Stimulated activated CD8-positive, alpha-beta memory T cell treated with anti-CD3 and anti-CD28 coated beads, Interleukin-7, amount 100 ng/mL, for 24 hours (primary cell): ENCODE data around the gene PBRM1.
A peak's percentile ranks its signal among the peaks of the same experiment; 100 is the strongest.
"Not testable (repeated sequence)": the region's sequence is repeated elsewhere in the genome, so short reads cannot be mapped to it uniquely, and the experiment has no call there.

Source experiments
- DNase-seq: peaks from one replicate; pipeline ENCODE4 v3.0.0-alpha.2; 2020; ENCODE audit warnings: low read depth

PBRM1 gene

GRCh38 chr3:52685709-52686691 is at the start of gene PBRM1, which contains the start of gene GNL3:
TSS of gene PBRM1 (minus strand) at chr3:52685913.
TSS of gene GNL3 (plus strand) at chr3:52686032. CDS start at chr3:52686093, 61 bp downstream.
- peak; percentile 79 for DNase-seq

GRCh38 chr3:52733256-52733891 is 47.7 kb upstream of the PBRM1 start:
- DNase-seq = no peak

GRCh38 chr3:52731590-52731989 is 45.9 kb upstream of the PBRM1 start:
- no peak for DNase-seq

- no peak for DNase-seq
These were observed 45.0 kb upstream of the PBRM1 start for GRCh38 chr3:52730681-52731080.

GRCh38 chr3:52728753-52729152 is 43.0 kb upstream of the PBRM1 start:
- DNase-seq = not testable (repeated sequence)

- DNase-seq = no peak
These were observed 38.8 kb upstream of the PBRM1 start for GRCh38 chr3:52724511-52724910.

GRCh38 chr3:52723935-52724334 is 38.2 kb upstream of the PBRM1 start:
- no peak for DNase-seq

- no peak for DNase-seq
These were observed 36.8 kb upstream of the PBRM1 start for GRCh38 chr3:52722491-52722890.

GRCh38 chr3:52721730-52722008 is 36.0 kb upstream of the PBRM1 start:
- no peak for DNase-seq

GRCh38 chr3:52721002-52721729 is 35.5 kb upstream of the PBRM1 start:
- DNase-seq = no peak

- DNase-seq = no peak
These were observed 33.9 kb upstream of the PBRM1 start for GRCh38 chr3:52719618-52720017.

GRCh38 chr3:52715714-52716305 is 30.1 kb upstream of the PBRM1 start:
- no peak for DNase-seq

GRCh38 chr3:52714335-52715302 is 28.9 kb upstream of the PBRM1 start:
- DNase-seq = no peak

GRCh38 chr3:52712291-52713212 is 26.8 kb upstream of the PBRM1 start:
- no peak for DNase-seq

- no peak for DNase-seq
These were observed 24.8 kb upstream of the PBRM1 start for GRCh38 chr3:52710512-52710911.

GRCh38 chr3:52707585-52707984 is 21.9 kb upstream of the PBRM1 start:
- DNase-seq = no peak

- DNase-seq = peak; percentile 64
These were observed 20.3 kb upstream of the PBRM1 start, which contains the start of the genes GLT8D1 and SPCS1 for GRCh38 chr3:52705688-52706686. TSS of gene GLT8D1 (minus strand) at chr3:52705791. CDS start at chr3:52700460, 5,331 bp downstream. TSS of gene SPCS1 (plus strand) at chr3:52706106. CDS start at chr3:52706247, 141 bp downstream.

GRCh38 chr3:52705438-52705687 is 19.6 kb upstream of the PBRM1 start:
- no peak for DNase-seq
